Keratinocyte (primary cell): Measurements from ENCODE around the gene POPDC2.

Experiments
- EZH2 ChIP-seq: IDR thresholded peaks from one replicate; pipeline ENCODE4 v1.6.1; 2012; ENCODE audit warnings: inconsistent platforms, mild to moderate bottlenecking, low read length, moderate library complexity
- TF ChIP-seq, protein P1 (sequence below), 3 experiments: IDR thresholded peaks in 1 of 3; conservative IDR thresholded peaks in 1 of 3; optimal IDR thresholded peaks in 1 of 3; 2 replicates in 2 of 3; 3 replicates in 1 of 3; pipeline versions ENCODE3 to v1.5.1; 2011; ENCODE audit warnings: low read length in 3 of 3, mild to moderate bottlenecking in 3 of 3, moderate library complexity in 2 of 3, control low read depth in 1 of 3, inconsistent platforms in 1 of 3; ENCODE audit not compliant: insufficient read depth in 2 of 3; ENCODE audit errors: extremely low read depth in 1 of 3

DNA sequence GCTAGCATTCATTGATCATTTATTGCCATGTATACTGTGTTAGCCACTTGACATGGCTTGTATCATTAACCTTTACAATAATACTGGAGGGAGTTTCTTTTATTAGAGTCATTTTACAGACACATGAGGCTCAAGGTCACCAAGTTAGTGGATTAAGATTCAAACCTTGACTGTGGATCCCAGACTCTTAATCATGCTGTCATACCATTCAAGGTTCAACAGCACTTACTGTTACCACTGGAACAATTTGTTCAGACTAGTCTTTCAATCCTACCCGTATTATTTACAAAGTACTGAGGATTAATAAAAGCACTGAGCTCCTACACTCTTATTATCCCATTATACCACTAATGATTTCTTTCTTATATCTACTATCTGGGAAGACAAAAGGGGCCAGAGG, 15.6 kb upstream of the POPDC2 start:
- TF ChIP-seq, protein P1, sequence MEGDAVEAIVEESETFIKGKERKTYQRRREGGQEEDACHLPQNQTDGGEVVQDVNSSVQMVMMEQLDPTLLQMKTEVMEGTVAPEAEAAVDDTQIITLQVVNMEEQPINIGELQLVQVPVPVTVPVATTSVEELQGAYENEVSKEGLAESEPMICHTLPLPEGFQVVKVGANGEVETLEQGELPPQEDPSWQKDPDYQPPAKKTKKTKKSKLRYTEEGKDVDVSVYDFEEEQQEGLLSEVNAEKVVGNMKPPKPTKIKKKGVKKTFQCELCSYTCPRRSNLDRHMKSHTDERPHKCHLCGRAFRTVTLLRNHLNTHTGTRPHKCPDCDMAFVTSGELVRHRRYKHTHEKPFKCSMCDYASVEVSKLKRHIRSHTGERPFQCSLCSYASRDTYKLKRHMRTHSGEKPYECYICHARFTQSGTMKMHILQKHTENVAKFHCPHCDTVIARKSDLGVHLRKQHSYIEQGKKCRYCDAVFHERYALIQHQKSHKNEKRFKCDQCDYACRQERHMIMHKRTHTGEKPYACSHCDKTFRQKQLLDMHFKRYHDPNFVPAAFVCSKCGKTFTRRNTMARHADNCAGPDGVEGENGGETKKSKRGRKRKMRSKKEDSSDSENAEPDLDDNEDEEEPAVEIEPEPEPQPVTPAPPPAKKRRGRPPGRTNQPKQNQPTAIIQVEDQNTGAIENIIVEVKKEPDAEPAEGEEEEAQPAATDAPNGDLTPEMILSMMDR (optimal IDR thresholded peaks at IDR 0.05 in 1 of 3, IDR thresholded peaks at IDR 0.05 in 1 of 3, conservative IDR thresholded peaks at IDR 0.05 in 1 of 3; ENCODE audit: extremely low read depth in 1 of 3, insufficient read depth in 2 of 3, low read length in 3 of 3), result no peak
- no peak for TF ChIP-seq EZH2
